GM18870 (cell line): ENCODE measurements around the gene ZFPM1.

Experiments used
- ATAC-seq: cut with Tn5 transposase; IDR thresholded peaks from one replicate; pipeline ENCODE4 v1.9.1; 2021; ENCODE audit warnings: moderate library complexity; ENCODE audit not compliant: unreplicated experiment

ZFPM1 gene

GRCh38 chr16:88433632-88434352 is 19.3 kb upstream of the ZFPM1 start:
- no peak for ATAC-seq

GRCh38 chr16:88434353-88434690 is 18.8 kb upstream of the ZFPM1 start:
- ATAC-seq: no peak

GRCh38 chr16:88434746-88435145 is 18.3 kb upstream of the ZFPM1 start:
- ATAC-seq: no peak

GRCh38 chr16:88435437-88436355 is 17.4 kb upstream of the ZFPM1 start:
- no peak for ATAC-seq

- ATAC-seq: no peak
Measured at GRCh38 chr16:88436796-88437195, 16.3 kb upstream of the ZFPM1 start.

GRCh38 chr16:88437367-88437964 is 15.6 kb upstream of the ZFPM1 start:
- no peak for ATAC-seq

GRCh38 chr16:88438084-88438870 is 14.8 kb upstream of the ZFPM1 start:
- ATAC-seq: no peak

GRCh38 chr16:88439016-88439415 is 14.1 kb upstream of the ZFPM1 start:
- no peak for ATAC-seq

- no peak for ATAC-seq
Measured at GRCh38 chr16:88439706-88440105, 13.4 kb upstream of the ZFPM1 start.

- ATAC-seq: no peak
Measured at GRCh38 chr16:88440111-88440510, 13.0 kb upstream of the ZFPM1 start.

GRCh38 chr16:88440686-88441405 is 12.2 kb upstream of the ZFPM1 start:
- ATAC-seq: no peak

GRCh38 chr16:88441460-88441859 is 11.6 kb upstream of the ZFPM1 start:
- ATAC-seq: no peak

- no peak for ATAC-seq
Measured at GRCh38 chr16:88442383-88442726, 10.7 kb upstream of the ZFPM1 start.

GRCh38 chr16:88442727-88443576 is 10.1 kb upstream of the ZFPM1 start:
- no peak for ATAC-seq

GRCh38 chr16:88444826-88445582 is 8.1 kb upstream of the ZFPM1 start:
- ATAC-seq: no peak

- no peak for ATAC-seq
Measured at GRCh38 chr16:88445583-88445960, 7.5 kb upstream of the ZFPM1 start.

- no peak for ATAC-seq
Measured at GRCh38 chr16:88446061-88446460, 7.0 kb upstream of the ZFPM1 start.

- no peak for ATAC-seq
Measured at GRCh38 chr16:88446736-88447135, 6.3 kb upstream of the ZFPM1 start.

- ATAC-seq: no peak
Measured at GRCh38 chr16:88447881-88448280, 5.2 kb upstream of the ZFPM1 start.
